PFSK-1 (cell line): Measurements from ENCODE around the gene RARB.

ENCODE experiments used
- POLR2AphosphoS5 ChIP-seq: IDR thresholded peaks from 2 replicates; pipeline ENCODE4 v1.6.1; 2012; ENCODE audit warnings: low read depth, mild to moderate bottlenecking, control low read depth, low read length, moderate library complexity
- REST ChIP-seq, 2 experiments: IDR thresholded peaks; 2 replicates each; pipeline versions ENCODE4 v1.6.1 to v1.8.0; 2011 to 2012; ENCODE audit warnings: low read depth in 2 of 2, low read length in 2 of 2, control low read depth in 1 of 2, inconsistent platforms in 1 of 2, mild to moderate bottlenecking in 1 of 2, moderate library complexity in 1 of 2; ENCODE audit not compliant: insufficient read depth in 1 of 2

- TF ChIP-seq REST (IDR thresholded peaks at IDR 0.05; ENCODE audit: insufficient read depth in 1 of 2, low read depth in 2 of 2, low read length in 2 of 2) (no peak), POLR2AphosphoS5 (no peak)
Measured at GRCh38 chr3:25472153-25472552, 44.1 kb downstream of the RARB start.
